SU-DHL-6 (cell line): ENCODE measurements around the gene C7orf33.
"Not testable (repeated sequence)": the region's sequence is repeated elsewhere in the genome, so short reads cannot be mapped to it uniquely, and the experiment has no call there.

Source experiments
- H2AFZ ChIP-seq: fragments of 200-600 bp; sonication (generic); 2 replicates; pipeline ENCODE4 v1.6.1; 2014; ENCODE audit warnings: low read depth, mild to moderate bottlenecking, moderate library complexity, mixed read lengths, antibody characterized with exemption, low read length; ENCODE audit not compliant: severe bottlenecking
- H3F3A ChIP-seq: fragments of 200-600 bp; shearing (Covaris generic); 2 replicates; pipeline ENCODE4 v1.6.0; 2016; ENCODE audit warnings: antibody characterized with exemption, mild to moderate bottlenecking; ENCODE audit not compliant: insufficient read depth
- H3K27ac ChIP-seq: fragments of 200-600 bp; sonication (generic); 2 replicates; pipeline ENCODE4 v1.5.1; 2016; ENCODE audit warnings: low read depth, mild to moderate bottlenecking, low read length, moderate library complexity, mixed read lengths
- H3K27me3 ChIP-seq: fragments of 200-600 bp; sonication (generic), shearing (Covaris generic); 2 replicates; pipeline ENCODE4 v1.6.0; 2014; ENCODE audit warnings: mild to moderate bottlenecking, low read length
- H3K36me3 ChIP-seq: fragments of 200-600 bp; sonication (generic); 2 replicates; pipeline ENCODE4 v1.6.1; 2014; ENCODE audit warnings: mild to moderate bottlenecking, low read length, mixed read lengths
- H3K4me2 ChIP-seq: fragments of 300-600, 200-600 bp; shearing (Covaris generic), sonication (generic); 2 replicates; pipeline ENCODE4 v1.6.0; 2014; ENCODE audit warnings: low read length, low read depth, mild to moderate bottlenecking; ENCODE audit not compliant: poor library complexity, severe bottlenecking
- H3K4me3 ChIP-seq: fragments of 200-600 bp; sonication (generic); 2 replicates; pipeline ENCODE4 v1.5.1; 2014; ENCODE audit warnings: antibody characterized with exemption, low read length, mild to moderate bottlenecking, mixed read lengths; ENCODE audit not compliant: insufficient read depth, poor library complexity, severe bottlenecking
- H3K79me2 ChIP-seq: fragments of 200-600 bp; sonication (generic); 2 replicates; pipeline ENCODE4 v1.6.1; 2014; ENCODE audit warnings: mild to moderate bottlenecking, low read length, moderate library complexity; ENCODE audit not compliant: insufficient read depth
- H3K9ac ChIP-seq: fragments of 200-600 bp; sonication (generic); 2 replicates; pipeline ENCODE4 v1.7.0; 2014; ENCODE audit warnings: mild to moderate bottlenecking, low read length
- H3K9me2 ChIP-seq: fragments of 200-600 bp; sonication (generic); replicated peaks from 2 replicates; pipeline ENCODE4 v1.6.1; 2014; ENCODE audit warnings: low read length; ENCODE audit not compliant: insufficient read depth
- H3K9me3 ChIP-seq: fragments of 200-600 bp; sonication (generic); 2 replicates; pipeline ENCODE4 v1.6.1; 2014; ENCODE audit warnings: low read length, mixed read lengths; ENCODE audit not compliant: insufficient read depth
- H4K20me1 ChIP-seq: fragments of 200-600 bp; sonication (generic); 2 replicates; pipeline ENCODE4 v1.6.1; 2014; ENCODE audit warnings: low read depth, mild to moderate bottlenecking, antibody characterized with exemption, low read length, moderate library complexity, mixed read lengths
- CTCF ChIP-seq: fragments of 200-600 bp; sonication (generic); IDR thresholded peaks from one replicate; pipeline ENCODE4 v1.5.1; 2017; ENCODE audit warnings: antibody characterized with exemption, mild to moderate bottlenecking, low read length, moderate library complexity; ENCODE audit not compliant: insufficient read depth, poor library complexity, severe bottlenecking
- EZH2phosphoT487 ChIP-seq: fragments of 200-600 bp; sonication (generic), shearing (Covaris generic); conservative IDR thresholded peaks from 2 replicates; pipeline ENCODE4 v1.6.1; 2018; ENCODE audit warnings: mild to moderate bottlenecking, antibody characterized with exemption, low read length, moderate library complexity, mixed read lengths

Gene C7orf33

GRCh38 chr7:148589640-148590039 lies 926 bp upstream of the C7orf33 start:
- no peak overlapping the region for H3K4me3 ChIP-seq
- H3K27me3 ChIP-seq, result no peaks in the 10 kb centered on the region
- H4K20me1 ChIP-seq, result no peaks in the 10 kb centered on the region
- H3K9me3 ChIP-seq, result no peaks in the 10 kb centered on the region
- no peak overlapping the region for H3K4me2 ChIP-seq
- no peaks in the 10 kb centered on the region for H3K9me2 ChIP-seq
- no peak overlapping the region for H2AFZ ChIP-seq
- H3K27ac ChIP-seq, result no peak overlapping the region
- no peaks in the 10 kb centered on the region for H3K79me2 ChIP-seq
- H3K36me3 ChIP-seq, result no peaks in the 10 kb centered on the region
- H3K9ac ChIP-seq, result no peak overlapping the region
- H3F3A ChIP-seq, result no peaks in the 10 kb centered on the region
- no peak for TF ChIP-seq EZH2phosphoT487
- TF ChIP-seq CTCF, result no peak

- H3K79me2 ChIP-seq, H3K9me2 ChIP-seq, H3K4me3 ChIP-seq, H2AFZ ChIP-seq, H3F3A ChIP-seq, H4K20me1 ChIP-seq, H3K36me3 ChIP-seq, H3K27ac ChIP-seq, H3K9ac ChIP-seq, H3K27me3 ChIP-seq, H3K4me2 ChIP-seq, H3K9me3 ChIP-seq: not testable (repeated sequence)
These were observed 5.8 kb downstream of the C7orf33 start for GRCh38 chr7:148596354-148596753.

GRCh38 chr7:148598351-148598750 lies 7.8 kb downstream of the C7orf33 start:
- no peaks in the 10 kb centered on the region for H3K9me2 ChIP-seq
- TF ChIP-seq EZH2phosphoT487 (no peak), CTCF (no peak)
- H4K20me1 ChIP-seq, result no peaks in the 10 kb centered on the region
- peaks cover 9% of the 10 kb centered on the region; the same call in 1 of the 2 replicates for H3K9me3 ChIP-seq
- H3K4me2 ChIP-seq, result no peak overlapping the region
- H3K36me3 ChIP-seq, result no peaks in the 10 kb centered on the region
- no peak overlapping the region for H3K27ac ChIP-seq
- no peaks in the 10 kb centered on the region for H3F3A ChIP-seq
- H3K4me3 ChIP-seq, result no peak overlapping the region
- H3K9ac ChIP-seq, result no peak overlapping the region
- no peaks in the 10 kb centered on the region for H3K79me2 ChIP-seq
- H3K27me3 ChIP-seq, result no peaks in the 10 kb centered on the region
- no peak overlapping the region for H2AFZ ChIP-seq

- no peak overlapping the region for H3K4me3 ChIP-seq
- no peak overlapping the region for H3K4me2 ChIP-seq
- H3K9me3 ChIP-seq, result peaks cover 12% of the 10 kb centered on the region; the same call in 1 of the 2 replicates
- no peak overlapping the region for H3K9ac ChIP-seq
- no peaks in the 10 kb centered on the region for H3K9me2 ChIP-seq
- no peaks in the 10 kb centered on the region for H3F3A ChIP-seq
- TF ChIP-seq CTCF (no peak), EZH2phosphoT487 (no peak)
- no peak overlapping the region for H3K27ac ChIP-seq
- H3K36me3 ChIP-seq, result no peaks in the 10 kb centered on the region
- H4K20me1 ChIP-seq, result no peaks in the 10 kb centered on the region
- H2AFZ ChIP-seq, result no peak overlapping the region
- H3K79me2 ChIP-seq, result no peaks in the 10 kb centered on the region
- no peaks in the 10 kb centered on the region; the same call in 1 of the 2 replicates for H3K27me3 ChIP-seq
These were observed 14.8 kb downstream of the C7orf33 start for GRCh38 chr7:148605350-148605749.
